Sigmoid colon (tissue), 4 donors: ENCODE measurements around the gene ZNF484.

ENCODE experiments used
- POLR2AphosphoS5 ChIP-seq, 4 donors: sonication (generic); formaldehyde crosslinking; IDR thresholded peaks; one replicate each; pipeline ENCODE4 v1.6.1; 2017; ENCODE audit warnings: antibody characterized with exemption in 4 of 4
- TF ChIP-seq, protein P1 (sequence below), 4 experiments: fragments of 450-650 bp in 3 of 4; fragments of 200-600 bp in 1 of 4; IDR thresholded peaks; one replicate each; pipeline ENCODE4 v1.5.1; 2016 to 2019; ENCODE audit warnings: antibody characterized with exemption in 4 of 4, mild to moderate bottlenecking in 3 of 4, moderate library complexity in 2 of 4

DNA sequence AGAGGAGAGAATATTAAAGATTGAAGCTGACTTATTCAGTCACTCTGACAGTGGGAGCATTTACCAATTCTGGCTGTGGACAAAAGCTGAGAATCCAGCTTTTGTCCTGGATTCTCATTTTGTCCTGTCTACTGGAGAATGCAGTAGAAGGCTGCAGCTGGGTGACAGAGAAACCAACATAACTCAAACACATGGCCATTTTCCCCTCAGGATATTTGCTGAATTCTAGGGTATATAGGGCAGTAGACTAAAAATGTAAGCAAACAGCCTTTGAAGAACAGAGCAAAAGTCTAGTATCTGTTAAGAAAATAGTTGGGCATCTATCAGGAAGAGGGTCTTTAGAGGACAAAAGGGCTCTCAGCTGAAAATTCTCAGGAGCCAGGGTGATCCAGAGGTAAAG, 20.6 kb downstream of the ZNF484 start:
- TF ChIP-seq POLR2AphosphoS5 (IDR thresholded peaks at IDR 0.05): no peak
- TF ChIP-seq, protein P1, sequence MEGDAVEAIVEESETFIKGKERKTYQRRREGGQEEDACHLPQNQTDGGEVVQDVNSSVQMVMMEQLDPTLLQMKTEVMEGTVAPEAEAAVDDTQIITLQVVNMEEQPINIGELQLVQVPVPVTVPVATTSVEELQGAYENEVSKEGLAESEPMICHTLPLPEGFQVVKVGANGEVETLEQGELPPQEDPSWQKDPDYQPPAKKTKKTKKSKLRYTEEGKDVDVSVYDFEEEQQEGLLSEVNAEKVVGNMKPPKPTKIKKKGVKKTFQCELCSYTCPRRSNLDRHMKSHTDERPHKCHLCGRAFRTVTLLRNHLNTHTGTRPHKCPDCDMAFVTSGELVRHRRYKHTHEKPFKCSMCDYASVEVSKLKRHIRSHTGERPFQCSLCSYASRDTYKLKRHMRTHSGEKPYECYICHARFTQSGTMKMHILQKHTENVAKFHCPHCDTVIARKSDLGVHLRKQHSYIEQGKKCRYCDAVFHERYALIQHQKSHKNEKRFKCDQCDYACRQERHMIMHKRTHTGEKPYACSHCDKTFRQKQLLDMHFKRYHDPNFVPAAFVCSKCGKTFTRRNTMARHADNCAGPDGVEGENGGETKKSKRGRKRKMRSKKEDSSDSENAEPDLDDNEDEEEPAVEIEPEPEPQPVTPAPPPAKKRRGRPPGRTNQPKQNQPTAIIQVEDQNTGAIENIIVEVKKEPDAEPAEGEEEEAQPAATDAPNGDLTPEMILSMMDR (IDR thresholded peaks at IDR 0.05): no peak
